ENCODE data around the gene FSTL4. TPM values are rescaled to one million over a fixed set of nuclear protein-coding genes. Genes with fewer than 3 reads are reported as not detected.

Gene FSTL4
- total RNA-seq, 4 donors from 2014 or later: 0.33 to 0.78 (median 0.34) TPM; not detected in 1

DNA sequence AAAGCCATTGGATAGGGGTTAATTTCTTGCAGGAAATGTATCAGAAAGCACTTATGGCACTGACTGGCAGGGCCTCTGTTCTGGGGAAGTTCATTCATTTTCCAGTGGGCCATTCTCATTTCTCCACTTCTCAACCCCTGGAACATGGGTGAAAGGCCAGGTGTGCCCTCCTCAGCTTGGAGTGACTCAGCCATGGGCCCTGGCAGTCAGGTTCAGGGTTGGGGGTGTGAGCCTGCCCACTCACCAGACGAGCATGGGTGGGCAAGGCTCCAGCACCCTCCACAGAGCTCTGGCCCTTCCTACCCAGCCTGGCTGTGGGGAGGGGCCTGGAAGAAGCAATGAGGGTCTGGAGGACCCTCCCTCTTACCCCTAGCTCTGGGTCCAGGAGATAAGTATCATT is 386.2 kb downstream of the FSTL4 start:
- Histone ChIP-seq H3K4me3 (no peak overlapping the region), H3K9me3 (no peaks in the 10 kb centered on the region), H3K27ac (replicated peaks in 1 of 4) (no peak overlapping the region), H3K36me3 (no peaks in the 10 kb centered on the region), H3K4me1 (no peaks in the 10 kb centered on the region), H3K27me3 (no peaks in the 10 kb centered on the region)
- intact Hi-C loops (cut with DNase I): no loop called here
- no peak for TF ChIP-seq EP300 (IDR thresholded peaks at IDR 0.05)
- TF ChIP-seq CTCF (IDR thresholded peaks at IDR 0.05): no peak
- TF ChIP-seq POLR2A (IDR thresholded peaks at IDR 0.05; ENCODE audit: low read depth): no peak
- no peak for TF ChIP-seq POLR2AphosphoS5 (IDR thresholded peaks at IDR 0.05)
- WGBS: no CpG with 5 or more reads among the region's 1 CpG
- DNase-seq (ENCODE audit: extremely low spot score): no peak

DNA sequence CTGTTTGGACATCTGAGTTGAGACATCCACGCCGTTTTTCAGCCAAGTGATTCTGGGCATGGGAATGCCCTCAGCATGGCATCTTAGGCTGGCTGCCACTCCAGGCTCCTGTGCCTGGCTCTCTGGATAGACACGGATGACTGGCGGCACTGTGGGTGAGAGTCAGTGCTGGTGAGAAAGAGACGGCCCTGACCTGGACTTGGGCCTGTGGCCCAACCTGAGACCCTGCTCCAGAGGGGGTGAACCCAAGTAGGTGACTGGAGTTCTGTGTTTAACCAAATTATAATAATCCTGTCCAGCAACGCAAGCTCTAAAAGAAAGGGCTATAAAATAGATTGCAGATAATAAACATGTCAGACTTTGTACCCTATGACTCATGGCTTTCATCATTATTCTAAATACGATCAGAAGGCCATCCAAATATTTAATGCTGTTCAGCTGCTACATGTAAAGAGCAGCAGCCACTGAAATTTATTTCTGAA is 386.6 kb downstream of the FSTL4 start:
- no peaks in the 10 kb centered on the region for H3K27me3 ChIP-seq
- no peak for DNase-seq (ENCODE audit: extremely low spot score)
- 75% methylated on average over 7 of the region's 7 CpGs for WGBS
- no peak overlapping the region for H3K27ac ChIP-seq (replicated peaks in 1 of 4)
- no peak overlapping the region for H3K4me3 ChIP-seq
- TF ChIP-seq POLR2A (IDR thresholded peaks at IDR 0.05; ENCODE audit: low read depth): no peak
- no peaks in the 10 kb centered on the region for H3K9me3 ChIP-seq
- no peaks in the 10 kb centered on the region for H3K4me1 ChIP-seq
- intact Hi-C loops (cut with DNase I): no loop called here
- no peaks in the 10 kb centered on the region for H3K36me3 ChIP-seq

DNA sequence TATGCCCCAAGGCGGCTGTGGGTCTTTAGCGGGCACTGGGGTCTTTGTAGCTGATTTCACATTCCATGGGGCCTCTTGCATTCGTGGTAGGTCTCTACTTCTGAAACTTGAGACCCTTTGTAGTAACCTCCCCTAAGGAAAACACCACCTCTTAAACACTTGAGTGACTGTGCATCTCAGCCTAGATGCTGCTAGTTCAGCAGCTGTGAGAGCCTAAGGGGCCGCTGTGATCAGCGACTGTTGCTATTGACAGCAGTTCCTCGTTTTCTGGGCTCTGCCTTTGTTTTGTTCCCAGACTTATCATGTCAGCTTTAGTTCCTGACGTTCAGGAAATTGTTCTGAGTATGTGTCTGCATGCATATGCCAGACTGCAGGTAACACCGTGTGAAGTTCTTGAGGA is 389.4 kb downstream of the FSTL4 start:
- 68% methylated on average over 8 of the region's 8 CpGs for WGBS
- H3K36me3 ChIP-seq: no peaks in the 10 kb centered on the region
- H3K27me3 ChIP-seq: no peaks in the 10 kb centered on the region
- H3K4me1 ChIP-seq: no peaks in the 10 kb centered on the region
- no peak overlapping the region for H3K4me3 ChIP-seq
- H3K27ac ChIP-seq (replicated peaks in 1 of 4): no peak overlapping the region
- intact Hi-C loops (cut with DNase I): no loop called here
- DNase-seq (ENCODE audit: extremely low spot score): no peak
- TF ChIP-seq CTCF (IDR thresholded peaks at IDR 0.05) (no peak), POLR2AphosphoS5 (IDR thresholded peaks at IDR 0.05) (no peak), EP300 (IDR thresholded peaks at IDR 0.05) (no peak), POLR2A (IDR thresholded peaks at IDR 0.05; ENCODE audit: low read depth) (no peak)
- no peaks in the 10 kb centered on the region for H3K9me3 ChIP-seq

GRCh38 chr5:133222521-133222920 is 389.8 kb downstream of the FSTL4 start:
- Histone ChIP-seq H3K36me3 (no peaks in the 10 kb centered on the region), H3K4me3 (no peak overlapping the region), H3K9me3 (no peaks in the 10 kb centered on the region), H3K27ac (replicated peaks in 1 of 4) (no peak overlapping the region), H3K4me1 (no peaks in the 10 kb centered on the region), H3K27me3 (no peaks in the 10 kb centered on the region)
- DNase-seq (ENCODE audit: extremely low spot score): no peak
- TF ChIP-seq POLR2AphosphoS5 (IDR thresholded peaks at IDR 0.05) (no peak), POLR2A (IDR thresholded peaks at IDR 0.05; ENCODE audit: low read depth) (no peak), CTCF (IDR thresholded peaks at IDR 0.05) (no peak), EP300 (IDR thresholded peaks at IDR 0.05) (no peak)
- WGBS: 91% methylated on average over 4 of the region's 4 CpGs
- intact Hi-C loops (cut with DNase I): no loop called here

- Histone ChIP-seq H3K4me1 (no peaks in the 10 kb centered on the region), H3K27ac (replicated peaks in 1 of 4) (no peak overlapping the region), H3K36me3 (no peaks in the 10 kb centered on the region), H3K27me3 (no peaks in the 10 kb centered on the region), H3K9me3 (no peaks in the 10 kb centered on the region), H3K4me3 (no peak overlapping the region)
- no peak for TF ChIP-seq CTCF (IDR thresholded peaks at IDR 0.05)
- TF ChIP-seq POLR2A (IDR thresholded peaks at IDR 0.05; ENCODE audit: low read depth): no peak
- no peak for TF ChIP-seq POLR2AphosphoS5 (IDR thresholded peaks at IDR 0.05)
- TF ChIP-seq EP300 (IDR thresholded peaks at IDR 0.05): no peak
- no peak for DNase-seq (ENCODE audit: extremely low spot score)
- 88% methylated on average over 6 of the region's 6 CpGs for WGBS
- intact Hi-C loops (cut with DNase I): no loop called here
Observed at GRCh38 chr5:133222040-133222439, 390.3 kb downstream of the FSTL4 start.
